K562 treated with DMSO at 1 percent for 4 hours (cell line): Measurements from ENCODE around the gene RAMP2. TPM values are rescaled to one million over a fixed set of nuclear protein-coding genes. Genes with fewer than 3 reads are reported as not detected.

ENCODE experiments used
- total RNA-seq: library from RNA; unstranded; fragments of 300-600 nt; gene quantifications from 2 replicates; pipeline ENCODE4 v1.2.3, GENCODE V29; 2022; ENCODE audit not compliant: insufficient read depth

The RAMP2 gene, protein sequence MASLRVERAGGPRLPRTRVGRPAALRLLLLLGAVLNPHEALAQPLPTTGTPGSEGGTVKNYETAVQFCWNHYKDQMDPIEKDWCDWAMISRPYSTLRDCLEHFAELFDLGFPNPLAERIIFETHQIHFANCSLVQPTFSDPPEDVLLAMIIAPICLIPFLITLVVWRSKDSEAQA
- total RNA-seq: not detected in 2 replicates

GRCh38 chr17:42760652-42761581 lies at the start of gene RAMP2:
Gene RAMP2, plus strand, starts transcription at chr17:42761227. Its CDS starts 35 bp downstream, at chr17:42761262.

DNA sequence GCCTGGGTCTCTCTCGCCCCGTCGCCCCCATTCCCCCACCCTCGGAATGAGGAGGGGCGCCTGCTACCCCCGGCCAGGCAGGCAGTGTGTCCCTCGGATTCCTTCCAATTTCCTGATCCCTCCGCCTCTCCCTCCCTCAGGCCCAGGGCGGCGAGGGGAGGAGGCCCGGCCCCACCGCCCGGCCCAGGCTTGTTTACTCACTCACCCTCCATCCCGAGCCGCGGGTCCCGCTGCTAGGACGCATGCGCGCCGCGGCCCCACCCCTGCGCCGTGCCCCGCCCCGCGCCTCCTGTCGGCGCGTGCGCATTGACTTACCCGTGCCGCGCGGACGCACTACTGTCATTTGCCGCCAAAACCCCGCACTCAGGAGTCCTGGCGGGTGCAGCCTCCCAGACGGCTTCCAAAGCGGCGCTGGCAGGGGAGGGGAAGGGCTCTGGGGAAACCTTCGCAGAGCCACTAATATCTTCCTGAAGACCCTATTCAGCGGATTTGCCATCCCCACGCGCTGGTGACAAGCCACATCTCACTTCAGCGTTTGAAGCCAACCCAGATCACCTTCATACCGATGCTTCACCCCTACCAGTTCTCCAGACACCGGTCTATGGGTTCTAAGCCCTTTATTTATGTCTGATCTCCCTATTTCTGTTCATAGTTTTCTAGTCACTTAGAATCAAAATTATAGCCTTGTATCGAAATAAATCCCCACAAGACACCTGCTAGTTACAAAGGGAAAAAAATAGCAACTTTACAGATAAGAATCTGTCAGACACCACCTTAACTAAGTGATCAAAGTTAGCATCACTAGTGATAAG lies 16.0 kb upstream of the RAMP2 start, which contains the start of gene EZH1:
EZH1 (minus strand) TSS at position 235 of the 812 bp plus-strand sequence. CDS start 16,099 bp downstream, outside the sequence.

GRCh38 chr17:42773290-42774035 lies 12.4 kb downstream of the RAMP2 start, which contains the start of gene VPS25:
Gene VPS25, plus strand, starts transcription at chr17:42773449. Its CDS starts 27 bp downstream, at chr17:42773476.

DNA sequence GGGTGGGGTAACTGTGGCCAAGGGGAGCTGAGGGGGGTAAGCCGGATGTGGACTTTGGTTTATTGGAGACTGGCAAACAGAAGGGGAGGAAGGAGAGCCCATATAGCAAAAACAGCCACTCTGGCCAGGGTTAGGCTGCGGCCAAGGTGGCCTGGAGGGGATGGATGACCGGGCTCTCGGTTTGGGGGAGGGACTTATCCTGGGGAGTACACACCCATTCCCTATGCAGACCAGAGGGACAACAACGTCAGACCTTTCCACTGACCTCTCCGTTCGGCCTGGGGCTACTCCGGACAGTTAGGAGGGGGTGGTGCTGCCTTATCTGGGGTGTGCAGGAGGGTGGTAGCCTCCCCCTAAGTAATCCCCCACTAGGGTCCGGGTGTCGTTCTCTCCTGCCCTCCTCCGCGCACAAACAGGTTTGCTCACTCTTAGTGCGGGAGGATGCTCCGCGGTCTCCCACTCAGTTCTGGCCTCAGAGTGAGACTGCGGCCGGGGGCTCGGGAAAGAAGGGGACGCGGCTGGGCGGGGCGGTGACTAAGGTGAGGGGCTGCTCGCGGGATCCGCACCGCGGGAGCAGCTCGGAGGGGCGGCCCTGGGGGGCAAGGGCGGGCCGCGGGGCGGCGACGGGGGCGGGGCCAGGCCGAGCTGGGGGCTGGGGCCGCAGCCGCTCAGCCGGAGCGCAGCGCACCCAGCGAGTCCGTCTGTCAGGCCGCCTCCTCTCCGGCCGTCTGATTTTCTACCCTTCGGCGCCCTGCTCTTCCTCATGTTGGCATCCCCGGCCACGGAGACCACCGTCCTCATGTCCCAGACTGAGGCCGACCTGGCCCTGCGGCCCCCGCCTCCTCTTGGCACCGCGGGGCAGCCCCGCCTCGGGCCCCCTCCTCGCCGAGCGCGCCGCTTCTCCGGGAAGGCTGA lies 19.2 kb downstream of the RAMP2 start, which contains the start of gene WNK4:
WNK4 (plus strand) TSS at position 675 of the 915 bp plus-strand sequence; CDS start at position 764, 89 bp downstream.

GRCh38 chr17:42798383-42799380 lies 37.7 kb downstream of the RAMP2 start, which contains the start of the genes CNTD1 and COA3:
Gene CNTD1, plus strand, starts transcription at chr17:42798861. Its CDS starts 207 bp downstream, at chr17:42799068.
Gene COA3, minus strand, starts transcription at chr17:42798704. Its CDS starts 23 bp downstream, at chr17:42798681.

Other genes starting within 250 kb of the RAMP2 start
- 13.2 and 16.3 TPM in 2 replicates for gene NAGLU, start 225.0 kb upstream of the RAMP2 start, total RNA-seq
- gene HSD17B1, start 208.3 kb upstream of the RAMP2 start, total RNA-seq: 7.7 and 8.1 TPM in 2 replicates
- gene COASY, start 199.1 kb upstream of the RAMP2 start, total RNA-seq: 109 and 140 TPM in 2 replicates
- 31.3 and 35.0 TPM in 2 replicates for gene MLX, start 194.1 kb upstream of the RAMP2 start, total RNA-seq
- gene PSMC3IP, start 183.5 kb upstream of the RAMP2 start, total RNA-seq: 52.8 and 68.2 TPM in 2 replicates
- 19.3 and 21.9 TPM in 2 replicates for gene RETREG3, start 151.9 kb upstream of the RAMP2 start, total RNA-seq
- 113 and 129 TPM in 2 replicates for gene TUBG1, start 151.5 kb upstream of the RAMP2 start, total RNA-seq
- gene TUBG2, start 101.9 kb upstream of the RAMP2 start, total RNA-seq: not detected in 2 replicates
- gene PLEKHH3, start 84.2 kb upstream of the RAMP2 start, total RNA-seq: 32.9 and 42.6 TPM in 2 replicates
- 7.6 and 9.2 TPM in 2 replicates for gene CCR10, start 79.4 kb upstream of the RAMP2 start, total RNA-seq
- gene CNTNAP1, start 78.7 kb upstream of the RAMP2 start, total RNA-seq: 1.3 and 3.1 TPM in 2 replicates
- 17.7 and 17.9 TPM in 2 replicates for gene EZH1, start 16.2 kb upstream of the RAMP2 start, total RNA-seq
- 93.6 and 122 TPM in 2 replicates for gene VPS25, start 12.2 kb downstream of the RAMP2 start, total RNA-seq
- gene WNK4, start 19.4 kb downstream of the RAMP2 start, total RNA-seq: 5.5 and 14.0 TPM in 2 replicates
- 45.6 and 46.7 TPM in 2 replicates for gene COA3, start 37.5 kb downstream of the RAMP2 start, total RNA-seq
- gene CNTD1, start 37.6 kb downstream of the RAMP2 start, total RNA-seq: not detected in 2 replicates
- 32.0 and 36.7 TPM in 2 replicates for gene BECN1, start 63.1 kb downstream of the RAMP2 start, total RNA-seq
- gene PSME3, start 72.2 kb downstream of the RAMP2 start, total RNA-seq: 90.8 and 94.0 TPM in 2 replicates
- 6.7 and 7.0 TPM in 2 replicates for gene AOC2, start 83.4 kb downstream of the RAMP2 start, total RNA-seq
- gene AOC3, start 90.0 kb downstream of the RAMP2 start, total RNA-seq: 3.9 and 5.9 TPM in 2 replicates
- gene G6PC1, start 139.6 kb downstream of the RAMP2 start, total RNA-seq: not detected in 2 replicates
- 25.6 and 25.8 TPM in 2 replicates for gene AARSD1, start 203.2 kb downstream of the RAMP2 start, total RNA-seq
- 3.6 and 5.7 TPM in 2 replicates for gene PTGES3L, start 218.9 kb downstream of the RAMP2 start, total RNA-seq
- gene RUNDC1, start 219.3 kb downstream of the RAMP2 start, total RNA-seq: 8.2 and 10.7 TPM in 2 replicates
- 5,237 and 5,369 TPM in 2 replicates for gene RPL27, start 237.2 kb downstream of the RAMP2 start, total RNA-seq
- 27.4 and 35.9 TPM in 2 replicates for gene IFI35, start 245.6 kb downstream of the RAMP2 start, total RNA-seq